ENCODE data around the gene SH3RF3.

Gene SH3RF3

GRCh38 chr2:109448946-109449788, 320.2 kb downstream of the SH3RF3 start:
- DNase-seq (ENCODE audit: low read depth in 2 of 2): no peak

GRCh38 chr2:109450574-109451273, 321.7 kb downstream of the SH3RF3 start:
- DNase-seq (ENCODE audit: low read depth in 2 of 2): no peak

GRCh38 chr2:109451671-109452070, 322.7 kb downstream of the SH3RF3 start:
- no peak for DNase-seq (ENCODE audit: low read depth in 2 of 2)

GRCh38 chr2:109452318-109453305, 323.6 kb downstream of the SH3RF3 start:
- DNase-seq (ENCODE audit: low read depth in 2 of 2): no peak

GRCh38 chr2:109453371-109453995, 324.5 kb downstream of the SH3RF3 start:
- no peak for DNase-seq (ENCODE audit: low read depth in 2 of 2)

- no peak for DNase-seq (ENCODE audit: low read depth in 2 of 2)
Observed at GRCh38 chr2:109454304-109454703, 325.3 kb downstream of the SH3RF3 start.

GRCh38 chr2:109454765-109455394, 325.9 kb downstream of the SH3RF3 start:
- no peak for DNase-seq (ENCODE audit: low read depth in 2 of 2)

GRCh38 chr2:109455731-109456691, 327.0 kb downstream of the SH3RF3 start:
- DNase-seq (ENCODE audit: low read depth in 2 of 2): no peak

- no peak for DNase-seq (ENCODE audit: low read depth in 2 of 2)
Observed at GRCh38 chr2:109456776-109457175, 327.8 kb downstream of the SH3RF3 start.

- DNase-seq (ENCODE audit: low read depth in 2 of 2): no peak
Observed at GRCh38 chr2:109457366-109457765, 328.4 kb downstream of the SH3RF3 start.

- DNase-seq (ENCODE audit: low read depth in 2 of 2): no peak
Observed at GRCh38 chr2:109457794-109458193, 328.8 kb downstream of the SH3RF3 start.

GRCh38 chr2:109458512-109458911, 329.5 kb downstream of the SH3RF3 start:
- DNase-seq (ENCODE audit: low read depth in 2 of 2): no peak

GRCh38 chr2:109459485-109459884, 330.5 kb downstream of the SH3RF3 start:
- DNase-seq (ENCODE audit: low read depth in 2 of 2): no peak

- DNase-seq (ENCODE audit: low read depth in 2 of 2): no peak
Observed at GRCh38 chr2:109460553-109461324, 331.7 kb downstream of the SH3RF3 start.

- no peak for DNase-seq (ENCODE audit: low read depth in 2 of 2)
Observed at GRCh38 chr2:109463236-109463635, 334.2 kb downstream of the SH3RF3 start.

GRCh38 chr2:109463891-109464290, 334.9 kb downstream of the SH3RF3 start:
- no peak for DNase-seq (ENCODE audit: low read depth in 2 of 2)

GRCh38 chr2:109466674-109467575, 337.9 kb downstream of the SH3RF3 start:
- DNase-seq (ENCODE audit: low read depth in 2 of 2): no peak

GRCh38 chr2:109467701-109468100, 338.7 kb downstream of the SH3RF3 start:
- DNase-seq (ENCODE audit: low read depth in 2 of 2): no peak

Measured in stimulated activated CD8-positive, alpha-beta memory T cell treated with anti-CD3 and anti-CD28 coated beads, Interleukin-7, amount 100 ng/mL, for 4 hours (primary cell).